HEK293T (cell line): ENCODE measurements around the gene BRAT1.
"Not testable (repeated sequence)": the region's sequence is repeated elsewhere in the genome, so short reads cannot be mapped to it uniquely, and the experiment has no call there.

ENCODE experiments used
- ARNT ChIP-seq: fragments of 450-650 bp; IDR thresholded peaks from 2 replicates; pipeline ENCODE4 v1.6.1; 2017; ENCODE audit warnings: mild to moderate bottlenecking
- CTBP1 ChIP-seq: fragments of 450-650 bp; IDR thresholded peaks from 2 replicates; pipeline ENCODE4 v1.6.1; 2016; ENCODE audit warnings: borderline replicate concordance
- ELF4 ChIP-seq: fragments of 450-650 bp; IDR thresholded peaks from 2 replicates; pipeline ENCODE4 v1.6.1; 2017; ENCODE audit warnings: antibody characterized with exemption
- FOXM1 ChIP-seq: fragments of 450-650 bp; IDR thresholded peaks from 2 replicates; pipeline ENCODE4 v1.6.1; 2017; ENCODE audit warnings: mild to moderate bottlenecking, borderline replicate concordance
- LEF1 ChIP-seq: fragments of 450-650 bp; IDR thresholded peaks from 2 replicates; pipeline ENCODE4 v1.6.1; 2017; ENCODE audit warnings: mild to moderate bottlenecking, borderline replicate concordance
- NFRKB ChIP-seq: fragments of 450-650 bp; IDR thresholded peaks from 2 replicates; pipeline ENCODE4 v1.6.1; 2016; ENCODE audit warnings: mild to moderate bottlenecking, moderate library complexity
- PKNOX1 ChIP-seq: fragments of 450-650 bp; IDR thresholded peaks from 2 replicates; pipeline ENCODE4 v1.6.1; 2016
- SP1 ChIP-seq: fragments of 450-650 bp; IDR thresholded peaks from 2 replicates; pipeline ENCODE4 v1.6.1; 2017
- SUZ12 ChIP-seq: fragments of 450-650 bp; IDR thresholded peaks from 2 replicates; pipeline ENCODE4 v1.6.1; 2016; ENCODE audit warnings: mild to moderate bottlenecking
- ZNF384 ChIP-seq: fragments of 450-650 bp; IDR thresholded peaks from 2 replicates; pipeline ENCODE4 v1.6.1; 2016

DNA sequence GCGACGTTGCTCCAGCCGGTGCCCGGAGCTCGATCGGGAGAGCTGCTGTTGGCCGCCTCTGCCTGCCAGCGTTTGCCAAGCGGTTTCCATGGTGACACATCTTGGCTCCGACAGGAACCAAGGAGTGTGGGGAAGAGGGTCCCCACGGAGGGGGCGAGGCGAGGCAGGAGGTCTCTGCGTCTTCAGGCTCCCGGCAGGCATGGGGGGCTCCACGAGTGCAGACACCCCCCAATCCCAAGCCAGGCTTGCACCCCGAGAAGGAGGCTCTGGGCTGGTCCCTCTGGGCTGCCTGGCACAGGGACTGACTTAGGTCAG, 23.6 kb downstream of the BRAT1 start:
- TF ChIP-seq ELF4, NFRKB, PKNOX1, FOXM1, SUZ12, SP1, LEF1, CTBP1, ZNF384, ARNT: not testable (repeated sequence)
